CD4-positive, alpha-beta T cell treated with Interleukin-17A for 4 hours (primary cell): ENCODE data around the gene APBA2.
"Not testable (repeated sequence)": the region's sequence is repeated elsewhere in the genome, so short reads cannot be mapped to it uniquely, and the experiment has no call there.

Experiments
- DNase-seq: peaks from one replicate; pipeline ENCODE4 v3.0.0-alpha.2; 2020; ENCODE audit warnings: mixed read lengths

Gene APBA2

GRCh38 chr15:29044503-29044901 lies 158.7 kb downstream of the APBA2 start:
- DNase-seq = no peak

- DNase-seq = not testable (repeated sequence)
These were observed 159.4 kb downstream of the APBA2 start for GRCh38 chr15:29045161-29045560.

GRCh38 chr15:29045717-29046116 lies 159.9 kb downstream of the APBA2 start:
- DNase-seq = no peak

GRCh38 chr15:29046281-29046810 lies 160.6 kb downstream of the APBA2 start:
- no peak for DNase-seq

- no peak for DNase-seq
These were observed 161.2 kb downstream of the APBA2 start for GRCh38 chr15:29046977-29047376.

- no peak for DNase-seq
These were observed 162.2 kb downstream of the APBA2 start for GRCh38 chr15:29048011-29048410.

- DNase-seq = no peak
These were observed 165.1 kb downstream of the APBA2 start for GRCh38 chr15:29050870-29051269.

- DNase-seq = no peak
These were observed 165.6 kb downstream of the APBA2 start for GRCh38 chr15:29051422-29051821.

GRCh38 chr15:29053006-29053405 lies 167.2 kb downstream of the APBA2 start:
- DNase-seq = no peak

GRCh38 chr15:29053661-29054131 lies 167.9 kb downstream of the APBA2 start:
- DNase-seq = no peak

- DNase-seq = no peak
These were observed 168.6 kb downstream of the APBA2 start for GRCh38 chr15:29054171-29055045.

GRCh38 chr15:29055876-29056275 lies 170.1 kb downstream of the APBA2 start:
- no peak for DNase-seq

GRCh38 chr15:29056839-29057450 lies 171.2 kb downstream of the APBA2 start:
- no peak for DNase-seq

GRCh38 chr15:29057856-29058255 lies 172.1 kb downstream of the APBA2 start:
- DNase-seq = no peak

GRCh38 chr15:29058903-29059539 lies 173.2 kb downstream of the APBA2 start:
- DNase-seq = no peak

GRCh38 chr15:29059871-29060640 lies 174.3 kb downstream of the APBA2 start:
- no peak for DNase-seq

GRCh38 chr15:29061746-29062145 lies 176.0 kb downstream of the APBA2 start:
- DNase-seq = no peak

GRCh38 chr15:29062179-29062591 lies 176.4 kb downstream of the APBA2 start:
- DNase-seq = no peak

GRCh38 chr15:29062626-29063025 lies 176.9 kb downstream of the APBA2 start:
- DNase-seq = no peak

- no peak for DNase-seq
These were observed 177.9 kb downstream of the APBA2 start for GRCh38 chr15:29063646-29064045.

- no peak for DNase-seq
These were observed 178.5 kb downstream of the APBA2 start for GRCh38 chr15:29064290-29064689.

- no peak for DNase-seq
These were observed 179.0 kb downstream of the APBA2 start for GRCh38 chr15:29064731-29065130.

- DNase-seq = no peak
These were observed 179.8 kb downstream of the APBA2 start for GRCh38 chr15:29065571-29065970.
